GM18868 (cell line): Measurements from ENCODE around the gene ANGEL2.
"Not testable (repeated sequence)": the region's sequence is repeated elsewhere in the genome, so short reads cannot be mapped to it uniquely, and the experiment has no call there.

ENCODE experiments used
- ATAC-seq: cut with Tn5 transposase; IDR thresholded peaks from one replicate; pipeline ENCODE4 v1.9.1; 2021; ENCODE audit warnings: mild to moderate bottlenecking, moderate library complexity; ENCODE audit not compliant: unreplicated experiment

ANGEL2 gene

DNA sequence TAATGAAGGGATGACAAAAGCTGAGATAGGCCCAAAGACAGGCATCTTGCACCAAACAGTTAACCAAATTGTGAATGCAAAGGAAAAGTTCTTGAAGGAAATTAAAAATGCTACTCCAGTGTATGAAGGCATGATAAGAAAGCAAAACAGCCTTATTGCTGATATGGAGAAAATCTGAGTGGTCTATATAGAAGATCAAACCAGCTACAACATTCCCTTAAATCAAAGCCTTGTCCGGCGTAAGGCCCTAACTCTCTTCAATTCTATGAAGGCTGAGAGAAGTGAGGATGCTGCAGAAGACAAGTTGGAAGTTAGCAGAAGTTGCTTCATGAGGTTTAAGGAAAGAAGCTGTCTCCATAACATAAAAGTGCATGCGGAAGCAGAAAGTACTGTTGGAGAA lies 4.3 kb upstream of the ANGEL2 start:
- ATAC-seq = no peak

DNA sequence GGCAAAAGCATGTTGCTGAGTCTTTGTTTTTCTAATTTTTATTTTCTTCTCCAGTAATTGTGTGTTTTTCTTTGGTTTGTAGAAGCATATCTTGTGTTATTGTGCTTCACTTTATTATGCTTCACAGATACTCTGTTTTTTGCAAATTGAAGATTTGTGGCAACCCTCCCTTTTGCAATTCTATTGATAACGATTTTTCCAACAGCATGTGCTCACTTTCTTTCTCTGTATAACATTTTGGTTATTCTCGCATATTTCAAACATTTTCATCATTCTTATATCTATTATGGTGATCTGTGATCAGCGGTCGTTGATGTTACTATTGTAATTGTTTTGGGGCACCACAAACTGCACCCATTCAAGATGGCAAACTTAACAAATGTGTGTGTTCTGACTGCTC lies 3.8 kb upstream of the ANGEL2 start:
- ATAC-seq = no peak

DNA sequence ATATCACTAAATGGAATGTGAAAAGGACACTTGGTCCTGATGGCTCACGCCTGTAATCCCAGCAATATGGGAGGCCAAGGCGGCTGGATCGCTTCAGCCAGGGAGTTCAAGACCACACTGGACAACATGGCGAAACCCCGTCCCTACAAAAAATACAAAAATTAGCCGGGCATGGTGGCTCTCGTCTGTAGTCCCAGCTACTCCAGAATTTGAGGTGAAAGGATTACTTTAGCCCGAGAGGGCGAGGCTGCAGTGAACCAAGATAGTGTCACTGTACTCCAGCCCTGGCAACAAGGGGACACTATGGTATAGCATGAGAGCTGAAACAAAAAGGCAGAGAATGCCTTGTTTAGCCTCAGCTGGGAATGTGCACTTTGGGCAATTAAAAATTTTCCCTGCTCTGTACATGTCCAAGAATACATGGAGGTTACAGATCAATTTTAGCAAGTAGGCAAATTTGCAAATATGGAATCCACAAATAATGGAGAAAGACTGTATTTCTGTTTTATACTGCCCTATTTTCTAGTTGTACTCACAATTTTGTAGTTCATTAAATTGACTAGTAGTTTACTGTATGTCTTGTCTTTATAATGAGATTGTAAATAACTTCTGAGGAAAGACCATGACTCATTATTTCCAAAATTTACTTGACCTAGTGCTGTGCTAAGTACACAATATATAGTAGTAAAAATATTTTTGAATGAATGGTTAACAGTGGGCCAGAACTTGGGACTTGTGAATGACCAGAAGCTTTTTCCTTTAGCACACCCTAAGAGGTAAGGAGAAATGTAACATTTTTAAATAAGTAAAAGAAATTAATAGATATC lies 2.0 kb upstream of the ANGEL2 start:
- no peak for ATAC-seq

DNA sequence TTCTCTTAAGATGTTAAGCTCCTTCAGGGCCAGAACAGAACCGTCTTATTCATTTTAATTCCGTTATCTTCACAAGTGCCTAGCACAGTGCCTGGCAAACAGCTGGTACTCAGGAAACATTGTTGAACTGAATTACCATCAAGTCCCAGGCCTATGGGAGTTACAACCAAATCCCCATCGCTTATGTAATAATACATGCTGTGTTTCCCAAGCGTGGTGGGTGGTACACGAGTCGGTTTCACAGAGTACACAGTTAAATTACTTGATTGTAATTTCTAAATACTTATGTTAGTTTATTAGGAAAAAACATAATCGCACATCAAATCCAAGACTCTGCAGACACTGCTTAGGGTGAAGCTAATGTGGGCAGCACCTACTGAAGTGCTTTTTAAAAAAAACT lies 1.0 kb downstream of the ANGEL2 start:
- no peak for ATAC-seq

DNA sequence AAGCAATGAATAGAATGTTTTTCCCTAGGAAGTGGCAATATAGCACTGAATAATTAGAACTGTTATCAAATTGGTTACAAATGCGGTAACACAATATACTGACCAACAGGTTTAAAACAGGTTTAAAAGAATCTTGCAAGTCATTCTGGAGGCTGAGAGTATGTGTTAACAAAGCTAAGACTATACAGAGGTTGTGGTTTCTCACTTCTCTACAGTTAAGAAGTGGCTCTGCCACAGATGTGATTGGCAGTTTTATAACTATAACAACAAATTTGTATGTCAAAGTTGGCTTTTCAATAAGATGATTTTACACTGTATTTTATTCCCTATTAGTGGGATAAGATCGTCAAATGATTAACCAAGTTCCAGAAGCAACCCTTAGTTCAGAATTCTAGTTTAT lies 7.1 kb downstream of the ANGEL2 start:
- ATAC-seq = peak; percentile 91

DNA sequence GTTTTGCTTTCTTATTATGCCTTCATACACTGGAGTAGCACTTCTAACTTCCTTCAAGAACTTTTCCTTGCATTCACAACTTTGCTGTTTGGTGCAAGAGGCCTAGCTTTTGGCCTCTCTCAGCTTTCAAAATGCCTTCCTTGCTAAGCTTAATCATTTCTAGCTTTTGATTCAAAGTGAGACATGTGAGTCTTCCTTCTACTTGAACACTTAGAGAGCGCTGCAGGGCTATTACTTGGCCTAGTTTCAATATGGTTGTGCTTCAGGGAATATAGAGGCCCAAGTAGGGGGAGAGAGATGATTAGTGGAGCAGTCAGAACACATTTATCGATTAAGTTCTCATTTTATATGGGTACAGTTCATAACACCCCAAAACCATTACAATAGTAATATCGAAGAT lies 12.4 kb downstream of the ANGEL2 start:
- no peak for ATAC-seq

DNA sequence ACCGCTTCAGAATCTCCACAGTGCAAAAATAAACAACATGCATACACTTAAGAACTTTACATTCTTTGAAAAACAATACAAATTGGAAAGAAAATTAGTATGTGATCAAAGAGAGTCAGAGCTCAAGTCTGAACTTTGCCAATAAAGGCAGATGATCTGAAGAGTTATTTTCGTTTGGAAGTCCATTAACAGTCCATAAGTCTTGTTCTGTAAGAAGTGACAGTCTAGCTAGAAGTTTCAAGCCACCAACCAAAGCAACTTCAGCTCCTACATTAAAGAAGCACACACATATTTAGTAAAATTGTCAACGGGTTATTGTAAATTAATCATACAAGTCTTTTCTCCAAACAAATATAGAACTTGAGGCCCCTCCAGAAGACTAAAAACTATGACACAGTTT lies 20.7 kb downstream of the ANGEL2 start:
- ATAC-seq = no peak

DNA sequence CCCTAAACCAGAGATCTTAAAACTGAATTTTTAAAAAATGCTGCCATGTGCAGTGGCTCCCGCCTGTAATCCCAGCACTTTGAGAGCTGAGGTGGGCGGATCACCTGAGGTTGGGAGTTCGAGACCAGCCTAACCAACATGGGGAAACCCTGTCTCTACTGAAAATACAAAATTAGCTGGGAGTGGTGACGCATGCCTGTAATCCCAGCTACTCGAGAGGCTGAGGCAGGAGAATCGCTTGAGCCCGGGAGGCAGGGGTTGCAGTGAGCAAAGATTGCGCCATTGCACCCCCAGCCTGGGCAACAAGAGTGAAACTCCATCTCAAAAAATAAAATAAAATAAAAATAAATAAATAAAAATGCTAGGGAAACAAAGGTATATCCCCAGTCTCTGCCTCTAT lies 21.7 kb downstream of the ANGEL2 start:
- ATAC-seq = not testable (repeated sequence)

DNA sequence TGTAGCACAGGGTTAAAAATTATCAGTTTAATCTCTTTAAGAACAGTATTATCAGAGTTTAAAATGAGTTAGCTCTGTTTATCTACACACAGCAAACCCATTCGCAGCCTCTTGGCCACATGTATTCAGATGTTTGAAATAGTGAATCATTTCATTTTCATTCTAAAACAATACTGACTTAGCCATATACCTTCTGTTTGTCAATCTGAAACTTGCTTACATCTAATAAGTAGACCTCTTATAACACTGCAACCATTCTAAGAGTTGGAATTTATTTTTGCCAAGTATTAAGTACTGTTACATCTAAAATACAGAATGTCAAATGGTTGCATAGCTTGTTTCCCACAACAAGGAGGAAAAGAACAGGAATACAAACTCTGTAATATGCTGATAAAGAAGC lies 25.4 kb downstream of the ANGEL2 start:
- ATAC-seq = no peak

DNA sequence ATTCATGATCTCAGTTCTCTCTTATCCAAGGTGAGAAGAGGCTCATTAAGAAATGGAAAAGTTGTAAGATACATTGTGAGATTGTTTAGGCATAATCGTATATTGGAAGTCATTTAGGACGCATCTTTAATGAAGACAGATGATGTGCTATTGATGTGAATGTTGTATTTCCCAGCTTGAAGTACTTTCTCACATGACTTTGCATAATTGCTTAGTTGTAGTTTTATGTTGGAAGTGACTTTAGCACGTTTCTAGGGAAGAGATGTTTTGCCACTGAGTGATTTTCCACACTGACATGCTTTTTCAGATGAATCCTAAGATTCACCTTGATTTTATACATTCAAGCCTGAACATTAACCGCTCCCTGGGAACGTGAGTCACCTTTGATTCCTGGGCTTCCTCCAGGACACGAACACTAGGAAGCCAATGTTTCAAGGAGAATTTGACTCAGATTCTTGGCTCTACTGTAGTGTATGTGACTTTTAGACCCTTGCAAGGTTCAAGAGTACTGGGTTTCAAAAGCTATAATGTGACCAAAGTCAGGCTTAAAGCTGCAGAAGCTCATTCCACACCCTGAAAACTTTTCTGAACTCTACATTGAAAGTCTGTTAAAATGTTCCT lies 27.9 kb downstream of the ANGEL2 start:
- ATAC-seq = no peak

DNA sequence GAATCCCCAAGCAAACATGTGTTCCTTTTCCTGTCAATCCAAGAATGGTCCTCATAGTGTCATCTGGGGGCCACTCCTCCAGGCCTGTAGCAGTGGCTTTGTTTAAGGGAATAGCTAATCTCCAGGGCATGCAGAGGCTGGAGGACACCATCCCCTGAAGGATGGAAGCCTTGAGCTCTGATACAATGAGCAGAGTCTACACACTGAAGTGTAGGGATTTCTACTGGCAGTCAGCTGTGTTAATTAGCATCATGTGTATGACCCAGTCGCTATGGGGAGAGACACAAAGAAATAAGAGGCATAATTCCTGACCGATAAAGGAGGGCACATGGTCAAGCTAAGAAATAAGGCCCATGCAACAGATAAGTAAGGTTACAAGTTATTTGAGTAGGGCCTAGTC lies 29.1 kb downstream of the ANGEL2 start:
- no peak for ATAC-seq

DNA sequence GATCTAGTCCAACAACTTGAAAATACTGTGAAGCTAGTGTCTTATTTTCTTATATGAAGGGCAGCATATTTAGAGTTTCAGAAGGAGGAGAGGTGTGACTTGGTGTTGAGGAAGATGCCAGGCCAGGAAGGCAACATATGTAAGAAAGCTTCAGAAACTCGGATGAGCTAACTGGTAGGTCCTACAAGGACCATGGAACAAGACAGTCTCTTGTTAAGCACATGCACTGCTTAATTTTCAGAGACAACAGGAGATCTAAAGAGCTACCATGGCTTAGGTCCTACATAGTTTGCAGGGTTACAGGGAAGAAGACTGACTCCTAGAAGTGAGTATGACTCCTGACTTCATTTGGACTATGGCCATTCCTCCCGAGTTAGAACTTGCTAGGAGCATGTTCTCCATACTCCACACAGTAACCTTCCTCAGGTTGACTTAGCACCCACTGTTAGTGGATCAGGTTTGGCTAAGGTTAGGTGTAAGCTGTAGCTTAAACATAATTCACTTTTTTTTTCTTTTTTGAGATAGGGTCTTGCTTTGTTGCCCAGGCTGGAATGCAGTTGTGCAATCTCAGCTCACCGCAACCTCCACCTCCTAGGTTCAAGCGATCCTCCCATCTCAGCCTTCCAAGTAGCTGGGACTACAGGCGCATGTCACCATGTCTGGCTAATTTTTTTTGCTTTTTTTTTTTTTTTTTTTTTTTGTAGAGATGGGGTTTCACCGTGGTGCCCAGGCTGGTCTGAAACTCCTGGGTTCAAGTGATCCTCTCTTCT lies 31.0 kb downstream of the ANGEL2 start:
- no peak for ATAC-seq

DNA sequence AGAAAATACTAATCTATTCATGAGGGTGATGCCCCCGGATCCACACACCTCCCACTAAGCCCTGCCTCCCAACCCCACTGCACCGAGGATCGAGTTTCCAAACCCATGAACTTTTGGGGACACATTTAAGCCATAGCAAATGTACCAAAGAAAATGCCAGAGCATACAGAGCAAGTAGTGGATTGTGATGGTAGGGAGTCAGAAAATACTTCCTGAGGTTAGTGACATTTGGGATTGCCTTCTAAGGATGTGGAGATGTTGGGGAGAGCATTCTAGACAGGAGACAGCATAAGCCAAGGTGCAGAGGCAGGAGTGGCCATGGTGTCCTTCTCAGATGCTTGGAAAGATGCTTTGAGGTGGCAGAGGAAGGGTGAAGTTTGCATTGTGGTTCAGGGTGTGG lies 32.2 kb downstream of the ANGEL2 start:
- ATAC-seq = no peak

DNA sequence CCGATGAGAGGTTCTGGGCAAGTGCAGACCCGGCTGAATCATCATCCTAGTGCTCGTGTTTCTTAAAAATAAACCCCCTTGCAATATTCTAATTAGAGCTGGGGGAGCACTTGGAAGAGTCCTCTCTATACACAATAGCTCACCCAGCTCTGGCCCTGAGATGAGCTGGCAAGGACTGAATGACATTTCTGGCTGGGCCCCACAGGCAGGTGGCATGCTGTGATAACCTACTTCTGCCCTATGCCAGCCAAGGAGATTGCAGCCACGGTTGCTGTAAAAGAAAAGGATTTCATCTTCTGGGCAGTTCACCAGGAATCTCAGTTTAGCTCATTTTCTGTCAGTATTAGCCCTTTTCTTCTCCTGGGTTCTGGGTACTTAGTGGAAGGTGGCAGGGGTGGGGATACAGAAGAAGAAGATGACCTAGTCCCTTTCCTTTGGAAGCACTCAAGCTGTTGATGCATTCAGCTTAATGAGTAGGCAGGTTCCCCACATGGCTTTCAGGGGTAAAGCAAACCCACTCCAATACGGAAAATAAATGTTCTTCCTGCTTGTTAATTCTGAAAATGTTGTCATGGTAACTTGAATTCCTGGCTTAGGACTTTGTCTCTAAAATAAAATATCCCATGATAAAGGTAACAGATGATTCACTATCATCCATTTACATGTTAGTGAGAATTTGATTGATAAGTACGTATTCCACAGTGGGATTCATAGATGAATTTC lies 33.1 kb downstream of the ANGEL2 start:
- no peak for ATAC-seq

DNA sequence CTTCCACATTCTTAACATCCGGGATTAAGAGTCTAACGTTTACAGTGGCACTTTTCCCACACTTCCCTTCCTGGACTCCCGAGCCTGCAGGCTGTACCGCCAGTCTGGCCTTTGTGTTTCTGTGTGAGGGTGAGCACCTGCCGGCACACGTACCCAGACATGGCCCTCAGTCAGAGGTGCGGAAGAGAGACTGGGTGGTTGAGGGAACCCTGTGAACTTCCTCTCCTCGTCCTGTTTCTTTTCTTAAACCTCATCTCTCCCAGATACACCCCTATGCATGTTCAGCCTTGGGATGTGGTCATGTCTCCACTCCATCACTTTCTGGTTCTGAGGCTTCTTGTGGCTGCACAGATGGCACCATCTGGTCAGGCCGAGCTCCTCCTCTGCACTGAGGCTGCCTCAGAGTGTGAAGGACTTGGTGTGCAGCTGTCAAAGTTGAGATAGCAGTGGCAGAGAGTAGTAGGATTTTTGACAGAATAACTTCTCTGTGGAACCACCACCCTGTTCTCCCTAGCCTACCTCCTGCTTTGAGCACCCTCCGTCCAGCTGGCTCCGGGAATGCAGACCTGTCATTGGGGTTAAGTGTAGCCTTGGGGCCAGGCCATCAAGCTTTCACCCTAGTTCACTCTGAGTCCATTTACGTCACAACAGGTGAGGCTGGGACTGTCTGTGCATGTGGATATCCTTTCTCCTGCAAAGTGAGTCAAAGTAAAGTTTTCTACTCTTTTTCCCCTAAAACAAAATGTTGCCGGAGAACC lies 33.9 kb downstream of the ANGEL2 start:
- peak; percentile 43 for ATAC-seq

DNA sequence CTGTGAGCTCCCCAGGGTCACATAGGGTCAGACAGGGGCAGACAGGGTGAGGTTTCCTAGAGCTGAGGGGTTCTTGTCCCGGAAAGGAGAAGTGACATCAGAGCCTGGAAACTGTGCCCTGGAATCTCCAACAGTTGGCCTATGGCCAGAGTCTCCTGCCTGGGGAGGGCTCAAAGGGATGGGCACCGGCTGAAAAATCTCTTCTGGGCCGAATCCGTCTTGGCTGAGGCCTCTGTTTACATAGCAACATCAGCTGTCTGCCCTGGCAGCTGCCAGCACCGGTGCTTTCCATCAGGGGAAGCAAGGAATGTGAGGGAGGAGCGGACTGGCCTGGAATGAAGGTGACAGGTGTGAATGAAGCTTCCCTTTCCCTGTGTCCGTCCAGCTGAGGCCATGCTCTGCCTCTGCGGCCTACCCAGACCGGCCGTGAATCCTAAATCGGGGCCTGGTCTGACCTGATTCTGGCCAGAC lies 34.6 kb downstream of the ANGEL2 start:
- ATAC-seq = no peak

DNA sequence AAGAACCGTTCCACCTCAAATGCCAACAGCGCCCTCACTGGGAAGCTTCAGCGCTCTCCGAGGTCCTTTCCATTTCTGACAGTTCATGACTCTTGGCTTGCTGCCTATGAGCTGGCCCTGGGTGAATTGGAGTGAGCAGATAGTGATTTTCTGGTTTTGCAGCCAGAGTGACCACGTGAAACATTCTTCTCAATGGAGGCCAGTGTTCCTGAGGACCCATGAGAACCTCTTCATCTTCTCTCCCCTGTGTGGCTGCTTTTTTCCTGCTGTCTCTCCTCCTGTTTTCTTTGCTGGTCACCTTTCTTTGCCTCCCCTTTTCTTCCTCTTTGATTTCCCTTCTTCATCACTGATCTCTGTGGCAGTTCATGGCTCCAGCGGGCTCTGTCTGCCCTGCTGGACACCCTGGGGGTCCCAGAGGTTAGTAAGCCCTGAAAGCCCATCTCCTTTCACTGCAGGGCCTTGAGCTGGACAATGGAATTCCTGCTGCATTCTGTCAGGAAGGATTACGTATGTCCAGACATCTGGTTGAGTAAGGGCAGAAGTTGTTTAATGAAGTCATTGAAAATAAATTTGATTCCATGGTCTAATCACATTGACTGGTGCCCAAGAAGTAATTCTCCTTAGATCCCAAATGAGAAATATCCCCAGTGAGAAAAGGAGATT lies 35.4 kb downstream of the ANGEL2 start:
- ATAC-seq = no peak

DNA sequence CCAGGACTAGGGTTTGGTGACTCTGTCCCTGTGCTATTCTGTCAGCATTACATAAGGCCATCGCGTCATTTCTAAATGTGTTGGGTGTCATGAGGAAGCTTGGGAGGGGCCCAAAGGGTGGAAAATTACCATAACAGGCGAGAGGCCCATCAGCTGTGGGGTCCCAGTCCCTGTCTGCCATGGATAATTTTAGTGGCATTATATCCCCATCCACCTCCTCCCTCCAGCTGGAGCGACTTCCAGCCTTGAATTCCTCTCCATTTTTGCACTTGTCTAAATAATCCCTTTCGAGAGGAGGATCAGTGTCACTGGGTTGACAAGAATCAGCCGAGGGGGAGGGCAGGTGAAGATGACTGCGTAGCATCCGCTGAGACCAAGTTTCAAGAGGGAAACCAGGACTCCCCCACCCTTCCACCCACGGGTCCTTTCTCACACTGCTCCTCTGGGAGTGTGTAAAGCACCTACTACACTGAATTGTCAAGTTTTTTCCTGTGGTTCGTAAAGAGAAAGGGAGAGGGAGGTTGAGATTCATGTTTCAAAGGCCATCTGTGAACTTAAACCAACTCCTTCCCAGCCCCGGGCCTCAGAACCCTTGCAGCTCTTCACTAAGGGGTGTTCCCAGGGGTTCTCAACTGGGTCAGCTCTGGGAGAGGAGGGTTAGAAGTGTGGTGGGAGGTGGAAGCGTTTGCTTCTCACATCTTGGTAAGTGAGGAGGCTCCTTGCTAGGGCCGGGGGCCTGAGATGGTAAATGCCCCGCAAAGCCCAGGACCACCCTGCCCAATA lies 36.1 kb downstream of the ANGEL2 start:
- peak; percentile 80 for ATAC-seq
